ENCODE results near the gene MYO1D. TPM values are rescaled to one million over a fixed set of nuclear protein-coding genes. Genes with fewer than 3 reads are reported as not detected.

Gene MYO1D
- total RNA-seq, 1 donor from 2014 or later: 36.9 TPM

DNA sequence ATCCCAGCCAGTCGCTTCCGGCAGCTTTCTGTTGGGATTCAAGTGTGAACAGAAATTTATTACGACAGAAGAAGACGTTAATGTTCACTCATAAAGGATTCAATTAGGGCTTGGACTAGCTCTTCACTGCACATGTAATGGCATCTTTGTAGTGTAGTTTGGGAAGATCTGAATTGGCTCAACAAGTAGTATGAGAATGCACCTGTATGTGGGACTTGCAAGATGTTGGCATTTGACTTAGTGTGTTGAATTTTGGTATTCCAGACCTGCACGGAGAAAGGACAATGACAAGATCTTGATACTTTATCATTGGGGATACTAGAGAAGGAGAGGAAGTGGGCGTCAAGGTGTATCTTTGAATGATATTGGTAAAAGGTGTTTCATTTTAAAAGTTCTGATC is 431.4 kb downstream of the MYO1D start:
- H3K9me3 Mint-ChIP-seq (ENCODE audit: low read depth): no peaks in the 10 kb centered on the region
- peak overlapping the region; percentile 89 for H3K4me3 Mint-ChIP-seq (ENCODE audit: low read depth)
- peak overlapping the region; percentile 96 for H3K27ac Mint-ChIP-seq
- TF ChIP-seq, protein P1, sequence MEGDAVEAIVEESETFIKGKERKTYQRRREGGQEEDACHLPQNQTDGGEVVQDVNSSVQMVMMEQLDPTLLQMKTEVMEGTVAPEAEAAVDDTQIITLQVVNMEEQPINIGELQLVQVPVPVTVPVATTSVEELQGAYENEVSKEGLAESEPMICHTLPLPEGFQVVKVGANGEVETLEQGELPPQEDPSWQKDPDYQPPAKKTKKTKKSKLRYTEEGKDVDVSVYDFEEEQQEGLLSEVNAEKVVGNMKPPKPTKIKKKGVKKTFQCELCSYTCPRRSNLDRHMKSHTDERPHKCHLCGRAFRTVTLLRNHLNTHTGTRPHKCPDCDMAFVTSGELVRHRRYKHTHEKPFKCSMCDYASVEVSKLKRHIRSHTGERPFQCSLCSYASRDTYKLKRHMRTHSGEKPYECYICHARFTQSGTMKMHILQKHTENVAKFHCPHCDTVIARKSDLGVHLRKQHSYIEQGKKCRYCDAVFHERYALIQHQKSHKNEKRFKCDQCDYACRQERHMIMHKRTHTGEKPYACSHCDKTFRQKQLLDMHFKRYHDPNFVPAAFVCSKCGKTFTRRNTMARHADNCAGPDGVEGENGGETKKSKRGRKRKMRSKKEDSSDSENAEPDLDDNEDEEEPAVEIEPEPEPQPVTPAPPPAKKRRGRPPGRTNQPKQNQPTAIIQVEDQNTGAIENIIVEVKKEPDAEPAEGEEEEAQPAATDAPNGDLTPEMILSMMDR (IDR thresholded peaks at IDR 0.05; ENCODE audit: unreplicated experiment): no peak
- peaks cover 15% of the 10 kb centered on the region for H3K4me1 Mint-ChIP-seq (ENCODE audit: low read depth)
- peaks cover 21% of the 10 kb centered on the region for H3K27me3 Mint-ChIP-seq
- no peak for DNase-seq (ENCODE audit: low spot score, unreplicated experiment)
- H3K36me3 Mint-ChIP-seq (ENCODE audit: insufficient read depth): peaks cover 12% of the 10 kb centered on the region

DNA sequence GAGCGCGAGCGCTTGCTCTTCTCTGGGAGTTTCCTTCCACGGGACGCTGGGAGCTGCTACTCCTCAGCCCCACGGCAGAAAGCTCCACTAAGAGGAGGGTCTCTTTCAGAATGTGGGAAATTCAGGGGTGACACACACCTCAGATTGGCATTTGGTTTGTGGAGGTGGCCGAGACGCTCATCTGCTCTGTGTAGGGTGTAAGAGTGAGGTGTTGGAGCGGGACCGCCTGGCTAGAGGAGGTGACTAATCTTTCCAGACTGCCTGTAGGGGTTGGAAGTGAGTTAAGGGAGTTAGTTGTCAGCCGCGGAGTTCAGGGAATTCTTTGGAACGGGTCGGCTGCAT is 431.9 kb downstream of the MYO1D start:
- peaks cover 21% of the 10 kb centered on the region for H3K27me3 Mint-ChIP-seq
- no peaks in the 10 kb centered on the region for H3K9me3 Mint-ChIP-seq (ENCODE audit: low read depth)
- peak overlapping the region; percentile 89 for H3K4me3 Mint-ChIP-seq (ENCODE audit: low read depth)
- H3K27ac Mint-ChIP-seq: peak overlapping the region; percentile 96
- TF ChIP-seq, protein P1 (IDR thresholded peaks at IDR 0.05; ENCODE audit: unreplicated experiment): no peak
- H3K4me1 Mint-ChIP-seq (ENCODE audit: low read depth): peaks cover 15% of the 10 kb centered on the region
- H3K36me3 Mint-ChIP-seq (ENCODE audit: insufficient read depth): peaks cover 10% of the 10 kb centered on the region
- no peak for DNase-seq (ENCODE audit: low spot score, unreplicated experiment)

DNA sequence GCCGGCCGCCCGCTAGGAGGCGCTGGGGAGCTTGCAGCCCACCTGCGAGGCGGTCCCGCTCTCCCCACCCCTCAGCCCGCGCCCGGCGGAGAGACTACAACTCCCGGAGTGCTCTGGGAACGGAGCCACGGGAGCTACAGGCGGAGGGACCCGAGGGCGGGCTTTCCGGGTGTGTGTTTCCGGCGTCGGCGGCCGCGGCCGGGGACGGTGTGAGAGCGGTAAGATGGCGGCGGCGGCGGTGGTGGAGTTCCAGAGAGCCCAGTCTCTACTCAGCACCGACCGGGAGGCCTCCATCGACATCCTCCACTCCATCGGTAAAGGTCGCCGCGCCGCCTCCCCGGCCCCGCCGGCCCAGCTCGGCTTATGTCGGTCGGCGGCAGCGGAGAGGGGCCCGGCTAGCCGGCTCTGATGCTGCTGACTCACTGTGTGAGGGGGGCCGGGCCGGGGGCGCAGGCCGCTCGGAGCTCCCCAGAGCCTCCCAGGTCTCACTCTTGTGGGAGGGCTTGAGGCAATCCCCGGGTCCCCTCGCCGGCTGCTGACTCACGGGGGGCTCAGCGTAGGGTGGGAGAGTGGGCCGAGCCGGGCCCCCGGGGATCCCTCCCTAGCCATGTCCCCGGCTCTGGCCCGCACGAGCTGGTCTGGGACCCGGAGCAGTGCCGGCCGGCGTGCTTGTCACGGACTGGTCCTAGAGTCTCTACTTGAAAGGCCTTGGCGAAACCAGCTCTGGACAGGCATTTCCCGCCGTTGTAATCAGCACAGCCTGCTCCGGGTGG is 432.4 kb downstream of the MYO1D start, which contains the start of gene PSMD11:
TSS of gene PSMD11 (plus strand) at position 210 of the 773 bp plus-strand sequence. CDS start at position 224, 14 bp downstream.
- H3K27me3 Mint-ChIP-seq: peaks cover 21% of the 10 kb centered on the region
- no peaks in the 10 kb centered on the region for H3K9me3 Mint-ChIP-seq (ENCODE audit: low read depth)
- TF ChIP-seq, protein P1 (IDR thresholded peaks at IDR 0.05; ENCODE audit: unreplicated experiment): peak; percentile 98
- peak within 1 kb of the TSS; percentile 89 for H3K4me3 Mint-ChIP-seq (ENCODE audit: low read depth)
- peaks cover 6% of the 10 kb centered on the region for H3K36me3 Mint-ChIP-seq (ENCODE audit: insufficient read depth)
- peak; percentile 99 for DNase-seq (ENCODE audit: low spot score, unreplicated experiment)
- H3K27ac Mint-ChIP-seq: peak within 1 kb of the TSS; percentile 96
- H3K4me1 Mint-ChIP-seq (ENCODE audit: low read depth): peaks cover 15% of the 10 kb centered on the region

DNA sequence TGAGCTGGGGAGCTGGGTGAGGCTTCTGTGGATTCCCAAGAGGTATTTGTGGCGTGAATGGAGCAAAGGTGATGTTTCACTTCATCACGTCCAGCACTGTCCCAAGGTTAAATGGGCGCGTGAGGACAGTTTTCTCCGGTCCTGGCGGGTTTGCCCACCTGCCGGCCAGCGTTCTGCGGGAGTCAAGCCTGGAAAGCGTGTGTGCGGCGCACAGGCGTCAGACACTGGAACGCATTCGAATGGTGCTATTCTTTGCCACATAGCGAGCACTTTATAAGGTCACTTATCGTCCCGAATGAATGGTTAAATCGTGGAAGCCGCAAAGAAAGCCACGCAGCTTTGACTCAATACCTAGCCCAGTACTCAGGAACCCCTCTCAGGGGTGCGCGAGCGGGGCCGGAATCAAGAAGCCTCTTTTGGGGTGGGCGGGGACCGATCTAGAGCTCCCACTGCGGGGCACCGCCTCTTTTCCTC is 433.1 kb downstream of the MYO1D start:
- no peak for DNase-seq (ENCODE audit: low spot score, unreplicated experiment)
- Mint-ChIP-seq H3K36me3 (ENCODE audit: insufficient read depth) (peaks cover 5% of the 10 kb centered on the region), H3K4me3 (ENCODE audit: low read depth) (peak overlapping the region; percentile 89), H3K27ac (peak overlapping the region; percentile 85), H3K4me1 (ENCODE audit: low read depth) (peaks cover 15% of the 10 kb centered on the region), H3K27me3 (peaks cover 21% of the 10 kb centered on the region), H3K9me3 (ENCODE audit: low read depth) (no peaks in the 10 kb centered on the region)
- TF ChIP-seq, protein P1 (IDR thresholded peaks at IDR 0.05; ENCODE audit: unreplicated experiment): no peak

Other genes starting within 250 kb of the MYO1D start
- gene TMEM98, start 51.0 kb upstream of the MYO1D start, total RNA-seq: 181 and 188 TPM in 2 replicates
- not detected in 2 replicates for gene SPACA3, start 114.7 kb upstream of the MYO1D start, total RNA-seq

Data from progenitor cell of endocrine pancreas (in vitro differentiated cells).